Stimulated activated CD4-positive, alpha-beta T cell treated with anti-CD3 and anti-CD28 coated beads, Interleukin-12 subunit alpha, Interleukin-12 subunit beta, amount 100 ng/mL, for 48 hours (primary cell): Measurements from ENCODE around the gene MED6.

Experiments used
- DNase-seq, 3 donors: peaks; one replicate each; pipeline ENCODE4 v3.0.0-alpha.2; 2020; ENCODE audit warnings: low read depth in 2 of 3, low spot score in 1 of 3

The MED6 gene

GRCh38 chr14:70599345-70599744 is 1.1 kb downstream of the MED6 start:
- no peak for DNase-seq

- DNase-seq = no peak
Observed at GRCh38 chr14:70597731-70598130, 2.7 kb downstream of the MED6 start.

GRCh38 chr14:70595443-70596185 is 4.8 kb downstream of the MED6 start:
- DNase-seq = no peak

GRCh38 chr14:70594461-70594860 is 6.0 kb downstream of the MED6 start:
- DNase-seq = no peak

- DNase-seq = peak in 1 of 3 donors; percentile 13
Observed at GRCh38 chr14:70585231-70585630, 15.2 kb downstream of the MED6 start.

GRCh38 chr14:70576891-70577290 is 23.6 kb downstream of the MED6 start:
- no peak for DNase-seq

- no peak for DNase-seq
Observed at GRCh38 chr14:70573050-70573449, 27.4 kb downstream of the MED6 start.

- DNase-seq = no peak
Observed at GRCh38 chr14:70571139-70571538, 29.3 kb downstream of the MED6 start.

- DNase-seq = no peak
Observed at GRCh38 chr14:70567791-70568190, 32.7 kb downstream of the MED6 start.

- DNase-seq = no peak
Observed at GRCh38 chr14:70563869-70564268, 36.6 kb downstream of the MED6 start.

GRCh38 chr14:70563417-70563816 is 37.0 kb downstream of the MED6 start:
- no peak for DNase-seq

- no peak for DNase-seq
Observed at GRCh38 chr14:70558356-70558755, 42.1 kb downstream of the MED6 start.

- no peak for DNase-seq
Observed at GRCh38 chr14:70555890-70556289, 44.6 kb downstream of the MED6 start.

- DNase-seq = no peak
Observed at GRCh38 chr14:70538087-70538486, 62.4 kb downstream of the MED6 start.

GRCh38 chr14:70536830-70537229 is 63.6 kb downstream of the MED6 start:
- no peak for DNase-seq

- no peak for DNase-seq
Observed at GRCh38 chr14:70534904-70535303, 65.6 kb downstream of the MED6 start, which contains the start of gene ADAM20. ADAM20 (minus strand) TSS chr14:70535004; CDS start chr14:70524757, 10,247 bp downstream.
